Smooth muscle cell (in vitro differentiated cells): ENCODE data around the gene SEPTIN10. TPM values are rescaled to one million over a fixed set of nuclear protein-coding genes. Genes with fewer than 3 reads are reported as not detected.

Experiments
- DNase-seq: peaks from one replicate; lab custom pipeline; 2025; ENCODE audit not compliant: unreplicated experiment; lab: John Stamatoyannopoulos, UW
- H2AFZ ChIP-seq: fragments of 200-600 bp; sonication (generic); 2 replicates; pipeline ENCODE4 v1.6.0; 2016; ENCODE audit warnings: antibody characterized with exemption, low read depth, mild to moderate bottlenecking
- H3F3A ChIP-seq: fragments of 200-600 bp; sonication (generic); 2 replicates; pipeline ENCODE4 v1.6.0; 2017; ENCODE audit warnings: antibody characterized with exemption, low read depth
- H3K27ac ChIP-seq: fragments of 200-600 bp; sonication (generic); 2 replicates; pipeline ENCODE4 v1.5.1; 2016; ENCODE audit warnings: low read depth, mild to moderate bottlenecking
- H3K27me3 ChIP-seq: fragments of 200-600 bp; sonication (generic); 2 replicates; pipeline ENCODE4 v1.6.1; 2016; ENCODE audit warnings: low read depth, mild to moderate bottlenecking
- H3K36me3 ChIP-seq: fragments of 200-600 bp; sonication (generic); 2 replicates; pipeline ENCODE4 v1.5.1; 2016; ENCODE audit warnings: low read depth
- H3K4me1 ChIP-seq: fragments of 200-600 bp; sonication (generic); 2 replicates; pipeline ENCODE4 v1.5.1; 2016; ENCODE audit warnings: low read depth
- H3K4me2 ChIP-seq: fragments of 200-600 bp; sonication (generic); 2 replicates; pipeline ENCODE4 v1.6.0; 2016; ENCODE audit warnings: mild to moderate bottlenecking
- H3K4me3 ChIP-seq: fragments of 200-600 bp; sonication (generic); 2 replicates; pipeline ENCODE4 v1.5.1; 2016; ENCODE audit warnings: mild to moderate bottlenecking
- H3K79me2 ChIP-seq: fragments of 200-600 bp; sonication (generic); 2 replicates; pipeline ENCODE4 v1.6.0; 2016; ENCODE audit warnings: low read depth, mild to moderate bottlenecking
- H3K9ac ChIP-seq: fragments of 200-600 bp; sonication (generic); 2 replicates; pipeline ENCODE4 v1.6.0; 2016; ENCODE audit warnings: low read depth
- H3K9me3 ChIP-seq: fragments of 200-600 bp; sonication (generic); replicated peaks from 2 replicates; pipeline ENCODE4 v1.5.1; 2016; ENCODE audit warnings: low read depth
- H4K20me1 ChIP-seq: fragments of 200-600 bp; sonication (generic); 2 replicates; pipeline ENCODE4 v1.6.0; 2016; ENCODE audit warnings: low read depth
- WGBS: methylation state at CpG from one replicate; pipeline ENCODE4 v1.1.7; 2016; ENCODE audit warnings: low lambda C conversion rate; 5-methylcytosine and 5-hydroxymethylcytosine counted together
- polyA plus RNA-seq: library from polyadenylated mRNA; unstranded; fragments of >200 nt; fragmentation: Nextera tagmentation; extraction: Ambion mirVana; gene quantifications from 2 replicates; pipeline ENCODE4 v1.2.1, GENCODE V29; 2016
- total RNA-seq: library from RNA; depleted of rRNA; stranded (reverse); fragments of >200 nt; gene quantifications from 2 replicates; pipeline ENCODE4 v1.2.3, GENCODE V29; 2014
- TF ChIP-seq, protein P1 (sequence below): fragments of 200-600 bp; sonication (generic); IDR thresholded peaks from 2 replicates; pipeline ENCODE4 v1.5.1; 2017; ENCODE audit warnings: borderline replicate concordance, mild to moderate bottlenecking, antibody characterized with exemption; ENCODE audit not compliant: insufficient read depth, poor library complexity, severe bottlenecking

SEPTIN10 gene
- total and polyA plus RNA-seq, 2 experiments from 2014 or later, result 39.2 to 92.1 TPM

DNA sequence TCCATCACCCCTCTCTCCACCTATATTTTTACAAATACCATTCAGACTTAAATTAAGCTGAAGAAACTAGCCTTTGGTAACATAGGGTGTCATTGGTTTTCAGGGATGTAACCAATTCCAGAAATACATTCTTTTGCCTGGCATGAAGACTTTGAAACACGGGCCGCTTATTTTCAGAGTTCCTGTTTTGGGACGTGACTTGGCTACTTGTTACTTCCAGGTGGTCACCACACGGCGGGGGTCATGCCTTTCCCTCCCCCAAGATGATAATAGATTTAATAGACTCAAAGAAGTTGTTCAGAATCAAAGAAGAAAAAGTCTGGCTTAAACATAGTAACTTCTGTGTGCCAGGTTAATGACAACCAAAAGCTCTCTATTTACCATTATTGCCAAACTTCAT is 110.6 kb downstream of the SEPTIN10 start:
- Histone ChIP-seq H3K9ac (no peak overlapping the region), H3K9me3 (no peaks in the 10 kb centered on the region), H3K4me1 (no peaks in the 10 kb centered on the region), H3K79me2 (no peaks in the 10 kb centered on the region), H3F3A (no peaks in the 10 kb centered on the region), H2AFZ (no peak overlapping the region), H3K27me3 (no peaks in the 10 kb centered on the region), H3K4me3 (no peak overlapping the region), H3K4me2 (no peak overlapping the region), H3K36me3 (no peaks in the 10 kb centered on the region), H4K20me1 (no peaks in the 10 kb centered on the region), H3K27ac (no peak overlapping the region)
- WGBS, result 84% methylated on average over 5 of the region's 5 CpGs
- TF ChIP-seq, protein P1, sequence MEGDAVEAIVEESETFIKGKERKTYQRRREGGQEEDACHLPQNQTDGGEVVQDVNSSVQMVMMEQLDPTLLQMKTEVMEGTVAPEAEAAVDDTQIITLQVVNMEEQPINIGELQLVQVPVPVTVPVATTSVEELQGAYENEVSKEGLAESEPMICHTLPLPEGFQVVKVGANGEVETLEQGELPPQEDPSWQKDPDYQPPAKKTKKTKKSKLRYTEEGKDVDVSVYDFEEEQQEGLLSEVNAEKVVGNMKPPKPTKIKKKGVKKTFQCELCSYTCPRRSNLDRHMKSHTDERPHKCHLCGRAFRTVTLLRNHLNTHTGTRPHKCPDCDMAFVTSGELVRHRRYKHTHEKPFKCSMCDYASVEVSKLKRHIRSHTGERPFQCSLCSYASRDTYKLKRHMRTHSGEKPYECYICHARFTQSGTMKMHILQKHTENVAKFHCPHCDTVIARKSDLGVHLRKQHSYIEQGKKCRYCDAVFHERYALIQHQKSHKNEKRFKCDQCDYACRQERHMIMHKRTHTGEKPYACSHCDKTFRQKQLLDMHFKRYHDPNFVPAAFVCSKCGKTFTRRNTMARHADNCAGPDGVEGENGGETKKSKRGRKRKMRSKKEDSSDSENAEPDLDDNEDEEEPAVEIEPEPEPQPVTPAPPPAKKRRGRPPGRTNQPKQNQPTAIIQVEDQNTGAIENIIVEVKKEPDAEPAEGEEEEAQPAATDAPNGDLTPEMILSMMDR, result no peak
- DNase-seq, result no peak

GRCh38 chr2:109501461-109501860 is 112.3 kb downstream of the SEPTIN10 start:
- no peaks in the 10 kb centered on the region for H3K36me3 ChIP-seq
- no peak overlapping the region for H3K9ac ChIP-seq
- H3K27me3 ChIP-seq, result no peaks in the 10 kb centered on the region
- H3F3A ChIP-seq, result no peaks in the 10 kb centered on the region
- no peak overlapping the region for H2AFZ ChIP-seq
- no peak for DNase-seq
- no peaks in the 10 kb centered on the region for H3K4me1 ChIP-seq
- H3K27ac ChIP-seq, result no peak overlapping the region
- no peaks in the 10 kb centered on the region for H3K9me3 ChIP-seq
- H3K4me2 ChIP-seq, result no peak overlapping the region
- H3K79me2 ChIP-seq, result no peaks in the 10 kb centered on the region
- WGBS, result 93% methylated on average over 18 of the region's 21 CpGs
- TF ChIP-seq, protein P1, result no peak
- no peak overlapping the region for H3K4me3 ChIP-seq
- no peaks in the 10 kb centered on the region for H4K20me1 ChIP-seq

- Histone ChIP-seq H4K20me1 (no peaks in the 10 kb centered on the region), H3F3A (no peaks in the 10 kb centered on the region), H3K36me3 (no peaks in the 10 kb centered on the region), H3K9ac (no peak overlapping the region), H3K9me3 (no peaks in the 10 kb centered on the region), H2AFZ (no peak overlapping the region), H3K27me3 (no peaks in the 10 kb centered on the region), H3K79me2 (no peaks in the 10 kb centered on the region), H3K4me1 (no peaks in the 10 kb centered on the region), H3K4me2 (no peak overlapping the region), H3K4me3 (no peak overlapping the region), H3K27ac (no peak overlapping the region)
- DNase-seq, result no peak
- TF ChIP-seq, protein P1, result no peak
- WGBS, result 90% methylated on average over 8 of the region's 8 CpGs
These were observed 112.9 kb downstream of the SEPTIN10 start for GRCh38 chr2:109500910-109501309.

GRCh38 chr2:109499566-109499965 is 114.2 kb downstream of the SEPTIN10 start:
- DNase-seq, result no peak
- Histone ChIP-seq H3K4me3 (no peak overlapping the region), H3F3A (no peaks in the 10 kb centered on the region), H3K36me3 (no peaks in the 10 kb centered on the region), H3K79me2 (no peaks in the 10 kb centered on the region), H3K9ac (no peak overlapping the region), H3K27me3 (no peaks in the 10 kb centered on the region), H3K4me1 (no peaks in the 10 kb centered on the region), H2AFZ (no peak overlapping the region), H3K27ac (no peak overlapping the region), H3K4me2 (no peak overlapping the region), H4K20me1 (no peaks in the 10 kb centered on the region), H3K9me3 (no peaks in the 10 kb centered on the region)
- TF ChIP-seq, protein P1, result no peak
- WGBS, result 87% methylated on average over 5 of the region's 5 CpGs
